GM19324 (cell line): Measurements from ENCODE around the gene LAMA3.

ENCODE experiments used
- ATAC-seq: cut with Tn5 transposase; IDR thresholded peaks from one replicate; pipeline ENCODE4 v1.9.1; 2021; ENCODE audit warnings: mild to moderate bottlenecking, moderate library complexity; ENCODE audit not compliant: unreplicated experiment, low FRiP score

LAMA3 gene

GRCh38 chr18:23951206-23951605 lies 262.0 kb downstream of the LAMA3 start:
- no peak for ATAC-seq

GRCh38 chr18:23953984-23954383 lies 264.7 kb downstream of the LAMA3 start:
- ATAC-seq, result no peak

GRCh38 chr18:23956483-23956882 lies 267.2 kb downstream of the LAMA3 start:
- no peak for ATAC-seq

- no peak for ATAC-seq
Observed at GRCh38 chr18:23958036-23958435, 268.8 kb downstream of the LAMA3 start.

- no peak for ATAC-seq
Observed at GRCh38 chr18:23963443-23964165, 274.4 kb downstream of the LAMA3 start.

GRCh38 chr18:23964282-23965238 lies 275.3 kb downstream of the LAMA3 start:
- ATAC-seq, result no peak

GRCh38 chr18:23966909-23967308 lies 277.7 kb downstream of the LAMA3 start:
- no peak for ATAC-seq

- ATAC-seq, result peak; percentile 64
Observed at GRCh38 chr18:23967321-23968089, 278.3 kb downstream of the LAMA3 start.

- no peak for ATAC-seq
Observed at GRCh38 chr18:23968638-23969604, 279.7 kb downstream of the LAMA3 start.

GRCh38 chr18:23969664-23970063 lies 280.4 kb downstream of the LAMA3 start:
- no peak for ATAC-seq

- ATAC-seq, result no peak
Observed at GRCh38 chr18:23970161-23971096, 281.2 kb downstream of the LAMA3 start.

- ATAC-seq, result no peak
Observed at GRCh38 chr18:23971097-23971440, 281.8 kb downstream of the LAMA3 start.

GRCh38 chr18:23971666-23972230 lies 282.5 kb downstream of the LAMA3 start:
- no peak for ATAC-seq

GRCh38 chr18:23972453-23972852 lies 283.2 kb downstream of the LAMA3 start:
- ATAC-seq, result no peak

GRCh38 chr18:23977103-23977502 lies 287.9 kb downstream of the LAMA3 start:
- no peak for ATAC-seq

GRCh38 chr18:23977719-23978483 lies 288.6 kb downstream of the LAMA3 start:
- ATAC-seq, result no peak

- no peak for ATAC-seq
Observed at GRCh38 chr18:23981369-23981980, 292.2 kb downstream of the LAMA3 start.
